Stomach (tissue), 9 donors: ENCODE measurements around the gene PRRT4. TPM values are rescaled to one million over a fixed set of nuclear protein-coding genes. Genes with fewer than 3 reads are reported as not detected.

Source experiments
- DNase-seq, 2 donors: peaks; one replicate each; pipeline versions ENCODE4 v3.0.0 to v3.0.0-alpha.2; 2013 to 2019
- H3K27ac ChIP-seq, 5 donors: fragments of 200-600 bp in 4 of 5; sonication (generic) in 4 of 5; one replicate each; pipeline ENCODE4 v1.5.1; 2013 to 2019; ENCODE audit warnings: mild to moderate bottlenecking in 1 of 5, moderate library complexity in 1 of 5
- H3K27me3 ChIP-seq, 3 donors: fragments of 200-600 bp; sonication (generic); one replicate each; pipeline ENCODE4 v1.5.1; 2017 to 2019; ENCODE audit warnings: mixed run types in 1 of 3
- H3K36me3 ChIP-seq, 4 donors: fragments of 200-600 bp; sonication (generic); 1 replicate in 3 of 4; 2 replicates in 1 of 4; pipeline ENCODE4 v1.5.1; 2016 to 2019
- H3K4me1 ChIP-seq, 4 donors: fragments of 200-600 bp; sonication (generic); one replicate each; pipeline ENCODE4 v1.5.1; 2016 to 2019
- H3K4me3 ChIP-seq, 4 donors: fragments of 200-600 bp; sonication (generic) in 3 of 4; one replicate each; pipeline ENCODE4 v1.5.1; 2016 to 2019; ENCODE audit warnings: mild to moderate bottlenecking in 1 of 4
- H3K9me3 ChIP-seq, 4 donors: fragments of 200-600 bp; sonication (generic); one replicate each; pipeline ENCODE4 v1.5.1; 2016 to 2019
- CTCF ChIP-seq, 7 experiments: fragments of 450-650 bp in 4 of 7; fragments of 200-600 bp in 3 of 7; sonication (generic) in 3 of 7; IDR thresholded peaks; one replicate each; pipeline ENCODE4 v1.5.1; 2016 to 2019; ENCODE audit warnings: antibody characterized with exemption in 7 of 7, control low read depth in 2 of 7, mild to moderate bottlenecking in 1 of 7
- EP300 ChIP-seq: sonication (generic); formaldehyde crosslinking; IDR thresholded peaks from one replicate; pipeline ENCODE4 v1.6.1; 2017; ENCODE audit warnings: antibody characterized with exemption
- POLR2A ChIP-seq, 4 donors: fragments of 450-650 bp; IDR thresholded peaks; one replicate each; pipeline ENCODE4 v1.6.1; 2016; ENCODE audit warnings: antibody characterized with exemption in 4 of 4, control low read depth in 2 of 4, mild to moderate bottlenecking in 1 of 4, moderate library complexity in 1 of 4
- POLR2AphosphoS5 ChIP-seq, 3 donors: sonication (generic); formaldehyde crosslinking; IDR thresholded peaks; one replicate each; pipeline ENCODE4 v1.6.1; 2016; ENCODE audit warnings: antibody characterized with exemption in 3 of 3
- WGBS, 5 donors: extraction: QIAGEN DNeasy Blood & Tissue Kit in 3 of 5; methylation state at CpG; one replicate each; pipeline versions ENCODE4 v1.1.5 to v1.1.7; 2013 to 2018; 5-methylcytosine and 5-hydroxymethylcytosine counted together
- intact Hi-C: fragments of 100-400 bp; cut with DNase I; formaldehyde crosslinking; loops from one replicate; pipeline ENCODE4 v1.15.1; 2023; ENCODE audit warnings: low total_unique reads
- polyA plus RNA-seq, 3 donors: library from polyadenylated mRNA; stranded (reverse); fragments of 200-250 nt; gene quantifications; one replicate each; pipeline ENCODE4 v1.2.3, GENCODE V29; 2013
- total RNA-seq, 5 donors: library from RNA; depleted of rRNA; stranded (reverse); fragments of >200 nt; gene quantifications; one replicate each; pipeline versions ENCODE4 v1.1.0 to v1.2.3, GENCODE V29; 2014 to 2016
- donor health status: healthy with polysubstance abuse.
- donor health status: Bipolar disorder and iron deficiency.
- donor health status: healthy.

Gene PRRT4
- total and polyA plus RNA-seq, 8 donors: 0.12 to 1.2 TPM; not detected in 6

GRCh38 chr7:128407751-128408708 is 46.5 kb upstream of the PRRT4 start:
- intact Hi-C loops: no loop called here
- Histone ChIP-seq H3K4me1 (peaks cover 57 to 69% (median 67%) of the 10 kb centered on the region in 4 donors), H3K4me3 (peak overlapping the region in 2 of 4 donors; percentile 62 to 65), H3K36me3 (peaks cover 0 to 4% (median 1%) of the 10 kb centered on the region in 4 donors), H3K27me3 (no peaks in the 10 kb centered on the region), H3K9me3 (no peaks in the 10 kb centered on the region), H3K27ac (peak overlapping the region; percentile 83 to 94 (median 92))
- peak in 1 of 2 donors; percentile 54 for DNase-seq
- WGBS, 5 donors: 48 to 56% (median 50%) methylated on average over 9 to 11 of the region's 11 CpGs
- TF ChIP-seq POLR2AphosphoS5 (IDR thresholded peaks at IDR 0.05): no peak
- TF ChIP-seq EP300: no peak
- no peak for TF ChIP-seq POLR2A (IDR thresholded peaks at IDR 0.05)
- no peak for TF ChIP-seq CTCF (IDR thresholded peaks at IDR 0.05)

GRCh38 chr7:128407233-128407589 is 45.7 kb upstream of the PRRT4 start:
- Histone ChIP-seq H3K27ac (peak overlapping the region in 4 of 5 donors; percentile 26 to 94 (median 92)), H3K9me3 (no peaks in the 10 kb centered on the region), H3K4me1 (peaks cover 57 to 71% (median 70%) of the 10 kb centered on the region in 4 donors), H3K36me3 (peaks cover 0 to 13% (median 7%) of the 10 kb centered on the region in 4 donors), H3K4me3 (peak overlapping the region in 1 of 4 donors; percentile 65), H3K27me3 (no peaks in the 10 kb centered on the region)
- intact Hi-C loops: no loop called here
- no peak for TF ChIP-seq POLR2AphosphoS5 (IDR thresholded peaks at IDR 0.05)
- no peak for TF ChIP-seq POLR2A (IDR thresholded peaks at IDR 0.05)
- no peak for TF ChIP-seq EP300
- TF ChIP-seq CTCF (IDR thresholded peaks at IDR 0.05): no peak
- 48 to 83% (median 67%) methylated on average over 4 to 7 of the region's 7 CpGs for WGBS, 5 donors
- DNase-seq: no peak

GRCh38 chr7:128406314-128407232 is 45.1 kb upstream of the PRRT4 start:
- peaks cover 0 to 19% (median 14%) of the 10 kb centered on the region in 4 donors for H3K36me3 ChIP-seq
- TF ChIP-seq POLR2AphosphoS5 (IDR thresholded peaks at IDR 0.05): no peak
- TF ChIP-seq POLR2A (IDR thresholded peaks at IDR 0.05): no peak
- TF ChIP-seq EP300: no peak
- no peak for TF ChIP-seq CTCF (IDR thresholded peaks at IDR 0.05)
- intact Hi-C loops: no loop called here
- peaks cover 57 to 71% (median 70%) of the 10 kb centered on the region in 4 donors for H3K4me1 ChIP-seq
- 35 to 63% (median 39%) methylated on average over 9 to 17 of the region's 17 CpGs for WGBS, 5 donors
- H3K9me3 ChIP-seq: no peaks in the 10 kb centered on the region
- peak overlapping the region; percentile 76 to 87 (median 80) for H3K4me3 ChIP-seq
- peak overlapping the region in 4 of 5 donors; percentile 26 to 94 (median 92) for H3K27ac ChIP-seq
- peak in 1 of 2 donors; percentile 66 for DNase-seq
- no peaks in the 10 kb centered on the region for H3K27me3 ChIP-seq
